H9 (cell line): ENCODE measurements around the gene CHST5. TPM values are rescaled to one million over a fixed set of nuclear protein-coding genes. Genes with fewer than 3 reads are reported as not detected.

Experiments used
- DNase-seq: peaks from one replicate; pipeline ENCODE4 v3.0.0-alpha.2; 2017
- H2AFZ ChIP-seq: one replicate; pipeline ENCODE4 v1.6.1; 2013; ENCODE audit warnings: mild to moderate bottlenecking, low read length, control low read depth, moderate library complexity
- H2AK5ac ChIP-seq: 2 replicates; pipeline ENCODE4 v1.6.1; 2013; ENCODE audit warnings: low read length, control low read depth, mixed read lengths; ENCODE audit not compliant: insufficient read length
- H2BK120ac ChIP-seq: one replicate; pipeline ENCODE4 v1.6.1; 2013; ENCODE audit warnings: low read depth, mild to moderate bottlenecking, low read length, control low read depth, inconsistent platforms; ENCODE audit not compliant: poor library complexity, severe bottlenecking
- H2BK12ac ChIP-seq: 2 replicates; pipeline ENCODE4 v1.6.1; 2013; ENCODE audit warnings: low read length, control low read depth, mixed read lengths, low read depth; ENCODE audit not compliant: insufficient read length
- H2BK15ac ChIP-seq: 2 replicates; pipeline ENCODE4 v1.6.1; 2013; ENCODE audit warnings: low read depth, low read length, control low read depth
- H2BK20ac ChIP-seq: one replicate; pipeline ENCODE4 v1.6.1; 2013; ENCODE audit warnings: low read depth, mild to moderate bottlenecking, low read length, control low read depth, inconsistent platforms; ENCODE audit not compliant: poor library complexity, severe bottlenecking
- H2BK5ac ChIP-seq: 2 replicates; pipeline ENCODE4 v1.6.1; 2013; ENCODE audit warnings: low read length, control low read depth, mixed read lengths; ENCODE audit not compliant: insufficient read length
- H3K14ac ChIP-seq: 2 replicates; pipeline ENCODE4 v1.6.1; 2013; ENCODE audit warnings: low read length, control low read depth; ENCODE audit not compliant: insufficient read depth
- H3K18ac ChIP-seq: 2 replicates; pipeline ENCODE4 v1.6.1; 2013; ENCODE audit warnings: low read depth, mild to moderate bottlenecking, mixed read lengths, low read length, control low read depth; ENCODE audit not compliant: insufficient read length
- H3K23ac ChIP-seq: 2 replicates; pipeline ENCODE4 v1.6.1; 2013; ENCODE audit warnings: low read length, control low read depth, mixed read lengths, low read depth; ENCODE audit not compliant: insufficient read length
- H3K23me2 ChIP-seq: 2 replicates; pipeline ENCODE4 v1.6.1; 2013; ENCODE audit warnings: low read depth, mild to moderate bottlenecking, mixed read lengths, low read length, control low read depth; ENCODE audit not compliant: insufficient read length, poor library complexity, severe bottlenecking
- H3K27ac ChIP-seq: 2 replicates; pipeline ENCODE4 v1.5.1; 2013; ENCODE audit warnings: low read length, control low read depth, mixed read lengths, low read depth; ENCODE audit not compliant: insufficient read length
- H3K27me3 ChIP-seq: 2 replicates; pipeline ENCODE4 v1.6.1; 2013; ENCODE audit warnings: low read length, control low read depth, inconsistent platforms; ENCODE audit not compliant: insufficient read depth
- H3K4ac ChIP-seq: 2 replicates; pipeline ENCODE4 v1.6.1; 2013; ENCODE audit warnings: low read depth, mild to moderate bottlenecking, control low read depth, inconsistent platforms, low read length, moderate library complexity
- H3K4me1 ChIP-seq: 2 replicates; pipeline ENCODE4 v1.6.1; 2013; ENCODE audit warnings: low read length, control low read depth, inconsistent platforms; ENCODE audit not compliant: insufficient read depth
- H3K4me2 ChIP-seq: 2 replicates; pipeline ENCODE4 v1.6.1; 2013; ENCODE audit warnings: low read length, control low read depth, mixed read lengths; ENCODE audit not compliant: insufficient read length, insufficient read depth
- H3K56ac ChIP-seq: 2 replicates; pipeline ENCODE4 v1.6.1; 2013; ENCODE audit warnings: low read depth, mild to moderate bottlenecking, mixed read lengths, low read length, control low read depth; ENCODE audit not compliant: insufficient read length
- H3K79me1 ChIP-seq: 2 replicates; pipeline ENCODE4 v1.6.1; 2013; ENCODE audit warnings: low read depth, mild to moderate bottlenecking, moderate library complexity, low read length, control low read depth, inconsistent platforms; ENCODE audit not compliant: insufficient read depth, poor library complexity, severe bottlenecking
- H3K79me2 ChIP-seq: 2 replicates; pipeline ENCODE4 v1.6.1; 2013; ENCODE audit warnings: low read length, control low read depth, inconsistent platforms; ENCODE audit not compliant: insufficient read depth
- H3K9ac ChIP-seq: 2 replicates; pipeline ENCODE4 v1.6.1; 2013; ENCODE audit warnings: low read length, control low read depth, mixed read lengths; ENCODE audit not compliant: insufficient read length; ENCODE audit errors: extremely low read depth
- H3K9me3 ChIP-seq: one replicate; pipeline ENCODE4 v1.6.1; 2013; ENCODE audit warnings: low read depth, low read length, inconsistent platforms; ENCODE audit not compliant: control insufficient read depth
- H3T11ph ChIP-seq: one replicate; pipeline ENCODE4 v1.6.1; 2013; ENCODE audit warnings: mild to moderate bottlenecking, low read length, control low read depth, inconsistent platforms
- H4K20me1 ChIP-seq: one replicate; pipeline ENCODE4 v1.6.1; 2013; ENCODE audit not compliant: control insufficient read depth, insufficient read length, insufficient read depth
- H4K5ac ChIP-seq: 2 replicates; pipeline ENCODE4 v1.6.1; 2013; ENCODE audit warnings: low read depth, mild to moderate bottlenecking, mixed read lengths, low read length, control low read depth; ENCODE audit not compliant: insufficient read length
- H4K8ac ChIP-seq: replicated peaks from 2 replicates; pipeline ENCODE4 v1.6.1; 2013; ENCODE audit warnings: low read length, control low read depth, mixed read lengths, low read depth; ENCODE audit not compliant: insufficient read length
- H4K91ac ChIP-seq: 2 replicates; pipeline ENCODE4 v1.6.1; 2013; ENCODE audit warnings: low read depth, mild to moderate bottlenecking, moderate library complexity, mixed read lengths, low read length, control low read depth; ENCODE audit not compliant: insufficient read length
- H3K27ac Mint-ChIP-seq, 3 experiments: 2 replicates in 2 of 3; 3 replicates in 1 of 3; pipeline ENCODE4 v1.8.0; 2020 to 2021; ENCODE audit warnings: mixed read lengths in 3 of 3, mild to moderate bottlenecking in 1 of 3, moderate library complexity in 1 of 3
- H3K27me3 Mint-ChIP-seq: 2 replicates; pipeline ENCODE4 v1.8.0; 2021; ENCODE audit warnings: low read depth, mild to moderate bottlenecking, moderate library complexity, mixed read lengths
- H3K36me3 Mint-ChIP-seq, 3 experiments: 2 replicates in 2 of 3; 3 replicates in 1 of 3; pipeline ENCODE4 v1.8.0; 2020 to 2021; ENCODE audit warnings: low read depth in 3 of 3, mixed read lengths in 3 of 3; ENCODE audit not compliant: insufficient read depth in 1 of 3
- H3K4me1 Mint-ChIP-seq, 2 experiments: 2 replicates each; pipeline ENCODE4 v1.8.0; 2020; ENCODE audit warnings: mixed read lengths in 2 of 2
- H3K4me3 Mint-ChIP-seq, 2 experiments: 2 replicates in 1 of 2; 3 replicates in 1 of 2; pipeline ENCODE4 v1.8.0; 2020 to 2021; ENCODE audit warnings: mild to moderate bottlenecking in 2 of 2, mixed read lengths in 2 of 2, moderate library complexity in 1 of 2
- H3K9me3 Mint-ChIP-seq, 2 experiments: 2 replicates in 1 of 2; 3 replicates in 1 of 2; pipeline ENCODE4 v1.8.0; 2020; ENCODE audit warnings: mild to moderate bottlenecking in 2 of 2, mixed read lengths in 2 of 2, moderate library complexity in 1 of 2
- CTCF ChIP-seq: fragments of 200-600 bp; sonication (generic); conservative IDR thresholded peaks from 3 replicates; pipeline ENCODE4 v1.8.0; 2021; ENCODE audit warnings: antibody characterized with exemption, mild to moderate bottlenecking
- WGBS: extraction: QIAGEN DNeasy Blood & Tissue Kit; methylation state at CpG from one replicate; pipeline ENCODE4 v1.1.7; 2013; ENCODE audit warnings: missing lambda C conversion rate, low lambda C conversion rate, mixed read lengths; ENCODE audit not compliant: insufficient read length; ENCODE audit errors: extremely low coverage; 5-methylcytosine and 5-hydroxymethylcytosine counted together
- total RNA-seq: library from RNA; stranded (reverse); gene quantifications from 2 replicates; pipeline ENCODE4 v1.2.1, GENCODE V29; 2021

The CHST5 gene
- total RNA-seq, 1 experiment from 2014 or later = not detected

DNA sequence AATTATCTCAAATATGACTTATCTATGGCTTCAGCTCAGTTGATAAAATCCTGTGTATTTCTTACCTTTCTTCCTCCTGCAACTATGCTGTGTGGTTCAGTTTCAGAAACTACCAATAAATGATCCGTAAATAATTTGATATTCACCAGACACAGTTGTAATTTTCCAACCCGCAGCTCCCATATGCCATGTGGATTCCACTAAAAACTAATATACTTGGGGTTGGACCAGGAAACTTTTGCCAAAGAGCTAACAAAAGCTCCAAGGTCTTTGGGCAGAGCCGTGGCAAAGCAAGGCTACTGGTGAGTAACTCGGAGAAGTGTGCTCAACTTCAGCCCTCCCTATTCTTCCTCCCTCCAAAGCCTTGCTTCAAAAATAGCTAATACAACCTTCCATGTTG lies 38.4 kb downstream of the CHST5 start:
- no CpG with 5 or more reads among the region's 4 CpGs for WGBS
- Histone ChIP-seq H3K18ac (no peak overlapping the region), H3K23me2 (peaks cover 10% of the 10 kb centered on the region), H4K91ac (no peak overlapping the region), H4K8ac (no peak overlapping the region), H3K4me2 (no peak overlapping the region), H2BK5ac (no peak overlapping the region), H4K5ac (no peak overlapping the region), H3T11ph (no peak overlapping the region), H3K4me1 (no peaks in the 10 kb centered on the region; the same call in 1 of the 2 replicates), H3K14ac (no peak overlapping the region), H3K9ac (no peak overlapping the region), H2AK5ac (no peak overlapping the region), H2AFZ (no peak overlapping the region), H2BK20ac (no peak overlapping the region), H3K27me3 (no peaks in the 10 kb centered on the region), H2BK12ac (no peak overlapping the region), H3K79me2 (no peaks in the 10 kb centered on the region), H3K79me1 (no peaks in the 10 kb centered on the region), H3K9me3 (no peaks in the 10 kb centered on the region), H3K56ac (no peak overlapping the region), H2BK120ac (no peak overlapping the region), H4K20me1 (peaks cover 3% of the 10 kb centered on the region), H3K23ac (no peak overlapping the region), H3K27ac (no peak overlapping the region), H2BK15ac (no peak overlapping the region), H3K4ac (no peak overlapping the region)
- H3K4me1 Mint-ChIP-seq = peaks cover 11 to 19% of the 10 kb centered on the region in 2 experiments
- no peak overlapping the region for H3K4me3 Mint-ChIP-seq
- no peak for TF ChIP-seq CTCF
- H3K27ac Mint-ChIP-seq = no peak overlapping the region
- H3K36me3 Mint-ChIP-seq = peaks cover 0 to 9% (median 0%) of the 10 kb centered on the region in 3 experiments; a peak in 2 of 7 replicates
- DNase-seq = no peak
- peaks cover 6% of the 10 kb centered on the region; the same call in 1 of the 2 replicates for H3K27me3 Mint-ChIP-seq
- H3K9me3 Mint-ChIP-seq = no peaks in the 10 kb centered on the region
